CD14-positive monocyte (primary cell): ENCODE measurements around the gene FRMPD1. TPM values are rescaled to one million over a fixed set of nuclear protein-coding genes. Genes with fewer than 3 reads are reported as not detected.
A peak's percentile ranks its signal among the peaks of the same experiment; 100 is the strongest.

Experiments used
- DNase-seq, 3 donors: peaks; one replicate each; pipeline ENCODE4 v3.0.0-alpha.2; 2011 to 2022
- H2AFZ ChIP-seq: 2 replicates; pipeline ENCODE4 v1.6.0; 2012; ENCODE audit warnings: mild to moderate bottlenecking, low read depth, low read length, inconsistent platforms; ENCODE audit not compliant: insufficient read depth, poor library complexity, severe bottlenecking
- H3K27ac ChIP-seq, 2 donors: 1 replicate in 1 of 2; 2 replicates in 1 of 2; pipeline ENCODE4 v1.5.1; 2012 to 2013; ENCODE audit warnings: low read length in 2 of 2, control low read depth in 1 of 2, inconsistent platforms in 1 of 2, low read depth in 1 of 2, mild to moderate bottlenecking in 1 of 2
- H3K27me3 ChIP-seq, 2 donors: one replicate each; pipeline versions ENCODE4 v1.6.0 to v1.6.1; 2011 to 2013; ENCODE audit warnings: low read length in 2 of 2; ENCODE audit not compliant: control insufficient read depth in 2 of 2, insufficient read depth in 2 of 2
- H3K36me3 ChIP-seq, 2 donors: replicated peaks in 1 of 2; 1 replicate in 1 of 2; 2 replicates in 1 of 2; pipeline versions ENCODE4 v1.5.1 to v1.6.1; 2012 to 2013; ENCODE audit warnings: low read length in 2 of 2, control low read depth in 1 of 2, inconsistent platforms in 1 of 2, mild to moderate bottlenecking in 1 of 2; ENCODE audit not compliant: insufficient read depth in 2 of 2, control insufficient read depth in 1 of 2
- H3K4me1 ChIP-seq, 2 donors: 1 replicate in 1 of 2; 2 replicates in 1 of 2; pipeline versions ENCODE4 v1.5.1 to v1.6.1; 2012 to 2013; ENCODE audit warnings: low read length in 2 of 2, control low read depth in 1 of 2, inconsistent platforms in 1 of 2, mild to moderate bottlenecking in 1 of 2, moderate library complexity in 1 of 2; ENCODE audit not compliant: insufficient read depth in 2 of 2, control insufficient read depth in 1 of 2
- H3K4me2 ChIP-seq: replicated peaks from 2 replicates; pipeline ENCODE3; 2012; ENCODE audit warnings: low read length, moderate library complexity, mild to moderate bottlenecking; ENCODE audit not compliant: poor library complexity, severe bottlenecking; ENCODE audit errors: extremely low read depth
- H3K4me3 ChIP-seq, 3 experiments: fragments of 200-600 bp in 1 of 3; sonication (generic) in 1 of 3; replicated peaks in 1 of 3; 1 replicate in 2 of 3; 2 replicates in 1 of 3; pipeline ENCODE4 v1.5.1; 2011 to 2013; ENCODE audit warnings: low read length in 3 of 3, mild to moderate bottlenecking in 3 of 3, control low read depth in 2 of 3, low read depth in 2 of 3, inconsistent platforms in 1 of 3, moderate library complexity in 1 of 3
- H3K79me2 ChIP-seq: 2 replicates; pipeline ENCODE4 v1.6.0; 2012; ENCODE audit warnings: mild to moderate bottlenecking, control low read depth, inconsistent platforms, low read length, moderate library complexity; ENCODE audit not compliant: insufficient read depth
- H3K9ac ChIP-seq: 2 replicates; pipeline ENCODE4 v1.6.0; 2017; ENCODE audit warnings: low read length, mild to moderate bottlenecking; ENCODE audit not compliant: insufficient read depth, poor library complexity, severe bottlenecking
- H3K9me3 ChIP-seq, 2 donors: replicated peaks in 1 of 2; 1 replicate in 1 of 2; 2 replicates in 1 of 2; pipeline versions ENCODE4 v1.5.1 to v1.6.1; 2012 to 2013; ENCODE audit warnings: low read length in 2 of 2, control low read depth in 1 of 2; ENCODE audit not compliant: control insufficient read depth in 1 of 2, insufficient read depth in 1 of 2
- H4K20me1 ChIP-seq: 2 replicates; pipeline ENCODE4 v1.6.0; 2012; ENCODE audit warnings: mild to moderate bottlenecking, low read length, control low read depth, moderate library complexity; ENCODE audit not compliant: insufficient read depth
- H3K27ac Mint-ChIP-seq, 7 donors: one replicate each; pipeline ENCODE4 v1.8.0; 2020; ENCODE audit warnings: mild to moderate bottlenecking in 7 of 7, mixed read lengths in 7 of 7, moderate library complexity in 6 of 7, inconsistent platforms in 2 of 7
- H3K27me3 Mint-ChIP-seq, 3 donors: one replicate each; pipeline ENCODE4 v1.8.0; 2021 to 2022; ENCODE audit warnings: low read depth in 3 of 3, mild to moderate bottlenecking in 3 of 3, mixed read lengths in 3 of 3, moderate library complexity in 3 of 3, inconsistent platforms in 1 of 3
- H3K36me3 Mint-ChIP-seq, 2 donors: one replicate each; pipeline ENCODE4 v1.8.0; 2020; ENCODE audit warnings: mixed read lengths in 2 of 2, inconsistent platforms in 1 of 2, mild to moderate bottlenecking in 1 of 2
- H3K4me1 Mint-ChIP-seq: one replicate; pipeline ENCODE4 v1.8.0; 2020; ENCODE audit warnings: mild to moderate bottlenecking, mixed read lengths
- H3K4me3 Mint-ChIP-seq, 2 donors: one replicate each; pipeline ENCODE4 v1.8.0; 2020; ENCODE audit warnings: mild to moderate bottlenecking in 2 of 2, mixed read lengths in 2 of 2, moderate library complexity in 1 of 2
- H3K9me3 Mint-ChIP-seq, 7 donors: one replicate each; pipeline ENCODE4 v1.8.0; 2020 to 2022; ENCODE audit warnings: mixed read lengths in 7 of 7, mild to moderate bottlenecking in 6 of 7, moderate library complexity in 6 of 7, inconsistent platforms in 2 of 7
- WGBS: methylation state at CpG from one replicate; pipeline ENCODE4 v1.1.5; 2013; ENCODE audit warnings: missing lambda C conversion rate; ENCODE audit not compliant: insufficient coverage; 5-methylcytosine and 5-hydroxymethylcytosine counted together
- intact Hi-C, 2 donors: fragments of 100-400 bp; cut with micrococcal nuclease; formaldehyde crosslinking; loops; one replicate each; pipeline versions ENCODE4 v1.15.0 to v1.15.1; 2023
- polyA plus RNA-seq, 3 donors: library from polyadenylated mRNA; depleted of rRNA in 1 of 3; unstranded in 2 of 3; stranded (reverse) in 1 of 3; fragments of 300-500 nt in 2 of 3; fragments of >200 nt in 1 of 3; fragmentation: Illumina TruSeq in 2 of 3; gene quantifications; 1 replicate in 2 of 3; 2 replicates in 1 of 3; pipeline ENCODE4 v1.2.3, GENCODE V29; 2012 to 2021
- TF ChIP-seq, protein P1 (sequence below): fragments of 200-600 bp; IDR thresholded peaks from one replicate; pipeline ENCODE4 v1.8.0; 2022; ENCODE audit warnings: antibody characterized with exemption, mild to moderate bottlenecking

Gene FRMPD1
- polyA plus RNA-seq, 3 donors = 0.03 TPM; not detected in 2

DNA sequence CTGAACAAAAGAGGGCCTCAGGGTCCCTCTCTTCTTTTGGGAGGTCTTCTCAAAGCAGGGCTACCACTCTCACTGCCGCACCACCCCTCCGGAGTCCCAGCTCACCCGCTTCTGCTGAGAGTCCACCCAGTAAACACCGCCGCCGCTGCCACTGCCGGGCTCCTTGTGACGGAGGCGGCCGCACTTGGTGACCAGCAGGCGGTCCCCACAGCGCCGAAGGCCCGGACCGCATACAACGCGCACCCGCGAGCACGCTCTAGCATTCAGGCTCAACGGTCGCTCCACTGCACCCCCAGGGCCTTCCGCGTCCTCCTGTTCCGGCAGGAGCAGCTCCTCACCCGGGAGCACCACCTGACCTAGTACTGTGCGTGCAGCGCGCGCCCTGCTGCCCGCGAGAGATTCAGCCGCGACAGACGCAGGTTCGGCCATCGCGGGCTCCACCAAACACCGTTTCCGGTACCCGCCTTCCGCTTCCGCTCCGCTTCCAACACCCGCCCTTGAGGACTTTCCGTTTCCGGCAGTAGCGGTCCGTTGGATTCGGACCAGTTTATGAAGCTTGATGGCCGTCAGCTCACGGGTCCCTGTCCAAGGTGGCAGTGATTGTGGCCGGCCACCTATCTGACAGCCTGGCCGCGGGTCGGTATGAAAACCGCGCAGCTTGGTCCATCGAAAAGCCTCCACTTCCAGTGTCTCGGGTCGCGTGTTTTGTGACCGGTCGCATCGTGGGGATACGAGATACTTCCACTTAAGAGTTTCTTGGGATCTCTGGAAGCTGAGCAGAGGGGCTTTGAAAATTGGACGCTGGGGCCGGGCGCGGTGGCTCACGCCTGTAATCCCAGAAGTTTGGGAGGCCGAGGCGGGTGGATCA is 134.1 kb downstream of the FRMPD1 start, which contains the start of gene EXOSC3:
Gene EXOSC3 (minus strand): TSS at position 449 of the 868 bp plus-strand sequence. CDS start 20 bp downstream, at position 429.
- Histone ChIP-seq H3K79me2 (peaks cover 34% of the 10 kb centered on the region), H3K36me3 (peaks cover 29 to 35% of the 10 kb centered on the region in 2 donors), H2AFZ (peak within 1 kb of the TSS; percentile 97), H3K4me1 (peaks cover 24 to 29% of the 10 kb centered on the region in 2 donors), H3K9me3 (peaks cover 0 to 6% of the 10 kb centered on the region in 2 donors), H3K4me2 (peak within 1 kb of the TSS; percentile 82), H3K27me3 (no peaks in the 10 kb centered on the region), H3K4me3 (peak within 1 kb of the TSS; percentile 73 to 97 (median 84)), H4K20me1 (peaks cover 24% of the 10 kb centered on the region), H3K27ac (peak within 1 kb of the TSS; percentile 82 to 89), H3K9ac (peak within 1 kb of the TSS; percentile 82)
- TF ChIP-seq, protein P1, sequence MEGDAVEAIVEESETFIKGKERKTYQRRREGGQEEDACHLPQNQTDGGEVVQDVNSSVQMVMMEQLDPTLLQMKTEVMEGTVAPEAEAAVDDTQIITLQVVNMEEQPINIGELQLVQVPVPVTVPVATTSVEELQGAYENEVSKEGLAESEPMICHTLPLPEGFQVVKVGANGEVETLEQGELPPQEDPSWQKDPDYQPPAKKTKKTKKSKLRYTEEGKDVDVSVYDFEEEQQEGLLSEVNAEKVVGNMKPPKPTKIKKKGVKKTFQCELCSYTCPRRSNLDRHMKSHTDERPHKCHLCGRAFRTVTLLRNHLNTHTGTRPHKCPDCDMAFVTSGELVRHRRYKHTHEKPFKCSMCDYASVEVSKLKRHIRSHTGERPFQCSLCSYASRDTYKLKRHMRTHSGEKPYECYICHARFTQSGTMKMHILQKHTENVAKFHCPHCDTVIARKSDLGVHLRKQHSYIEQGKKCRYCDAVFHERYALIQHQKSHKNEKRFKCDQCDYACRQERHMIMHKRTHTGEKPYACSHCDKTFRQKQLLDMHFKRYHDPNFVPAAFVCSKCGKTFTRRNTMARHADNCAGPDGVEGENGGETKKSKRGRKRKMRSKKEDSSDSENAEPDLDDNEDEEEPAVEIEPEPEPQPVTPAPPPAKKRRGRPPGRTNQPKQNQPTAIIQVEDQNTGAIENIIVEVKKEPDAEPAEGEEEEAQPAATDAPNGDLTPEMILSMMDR = no peak
- H3K36me3 Mint-ChIP-seq = peaks cover 31 to 32% of the 10 kb centered on the region in 2 donors
- WGBS = under 1% methylated on average over 71 of the region's 73 CpGs
- peak within 1 kb of the TSS; percentile 97 to 98 for H3K4me3 Mint-ChIP-seq
- intact Hi-C loops = loop anchor here in 1 of 2 donors (1.0 to 10.0 kb wide), 3 partner anchors 15 to 120 kb away; partner anchors contain the start of genes DCAF10, SLC25A51 and TRMT10B
- H3K4me1 Mint-ChIP-seq = peaks cover 31% of the 10 kb centered on the region
- no peaks in the 10 kb centered on the region for H3K9me3 Mint-ChIP-seq
- peaks cover 2 to 10% (median 7%) of the 10 kb centered on the region in 3 donors for H3K27me3 Mint-ChIP-seq
- DNase-seq = peak; percentile 88 to 90 (median 90)
- H3K27ac Mint-ChIP-seq = peak within 1 kb of the TSS; percentile 88 to 96 (median 95)

DNA sequence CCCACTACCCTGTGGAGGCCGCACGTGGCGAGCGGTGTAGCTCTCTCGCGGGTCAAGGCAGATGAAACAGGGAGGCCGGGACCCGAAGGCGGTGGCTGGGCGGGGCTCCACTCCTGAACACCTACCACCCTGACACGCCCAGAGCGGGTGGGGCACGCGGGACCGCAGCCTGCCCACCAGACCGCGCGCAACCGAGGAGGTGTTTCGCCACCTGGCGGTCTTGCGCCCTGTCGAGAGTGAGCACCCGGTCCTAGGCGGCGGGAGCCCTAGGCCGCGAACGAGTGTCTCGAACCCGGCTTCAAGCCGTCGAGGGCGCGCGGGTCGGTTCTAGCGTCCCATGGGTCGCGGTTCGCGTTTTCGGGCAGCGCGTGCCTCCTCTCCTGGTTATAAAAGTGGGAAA is 136.3 kb downstream of the FRMPD1 start:
- Histone ChIP-seq H3K4me2 (no peak overlapping the region), H3K27me3 (no peaks in the 10 kb centered on the region), H3K4me3 (no peak overlapping the region), H3K27ac (no peak overlapping the region), H2AFZ (no peak overlapping the region), H3K36me3 (peaks cover 8 to 13% of the 10 kb centered on the region in 2 donors), H3K79me2 (peaks cover 34% of the 10 kb centered on the region), H4K20me1 (peaks cover 8% of the 10 kb centered on the region), H3K9me3 (peaks cover 0 to 6% of the 10 kb centered on the region in 2 donors), H3K9ac (no peak overlapping the region), H3K4me1 (peaks cover 24 to 29% of the 10 kb centered on the region in 2 donors)
- Mint-ChIP-seq H3K27ac (no peak overlapping the region), H3K27me3 (peaks cover 4 to 10% (median 7%) of the 10 kb centered on the region in 3 donors), H3K4me3 (no peak overlapping the region), H3K36me3 (peaks cover 10% of the 10 kb centered on the region in 2 donors), H3K9me3 (peaks cover 0 to 2% (median 0%) of the 10 kb centered on the region in 7 donors), H3K4me1 (peaks cover 31% of the 10 kb centered on the region)
- intact Hi-C loops = loop anchor here in 1 of 2 donors (5.0 to 10.0 kb wide), 2 partner anchors 35 to 118 kb away; partner anchors contain the start of genes SLC25A51 and TRMT10B
- TF ChIP-seq, protein P1 = no peak
- WGBS = 59% methylated on average over 42 of the region's 45 CpGs
- no peak for DNase-seq
